NCI-H1105 (cell line): ENCODE measurements around the gene L3MBTL3.

Experiments used
- DNase-seq: peaks from one replicate; lab custom pipeline; 2025; lab: John Stamatoyannopoulos, UW

L3MBTL3 gene

DNA sequence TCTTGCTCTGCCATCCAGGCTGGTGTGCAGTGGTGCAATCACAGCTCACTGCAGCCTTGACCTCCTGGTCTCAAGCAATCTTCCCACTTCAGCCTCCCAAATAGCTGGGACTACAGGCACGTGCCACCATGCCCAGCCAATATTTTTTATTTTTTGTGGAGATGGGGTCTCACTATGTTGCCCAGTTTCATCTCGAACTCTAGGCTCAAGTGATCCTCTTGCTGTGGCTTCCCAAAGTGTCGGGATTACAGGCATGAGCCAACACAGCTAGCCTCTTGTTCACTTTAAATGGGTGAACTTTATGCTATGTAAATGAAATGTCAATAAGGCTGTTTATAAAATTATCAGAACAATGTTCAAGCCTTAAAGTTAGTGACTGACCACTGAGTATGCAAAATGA lies 167.3 kb downstream of the L3MBTL3 start:
- DNase-seq = no peak

DNA sequence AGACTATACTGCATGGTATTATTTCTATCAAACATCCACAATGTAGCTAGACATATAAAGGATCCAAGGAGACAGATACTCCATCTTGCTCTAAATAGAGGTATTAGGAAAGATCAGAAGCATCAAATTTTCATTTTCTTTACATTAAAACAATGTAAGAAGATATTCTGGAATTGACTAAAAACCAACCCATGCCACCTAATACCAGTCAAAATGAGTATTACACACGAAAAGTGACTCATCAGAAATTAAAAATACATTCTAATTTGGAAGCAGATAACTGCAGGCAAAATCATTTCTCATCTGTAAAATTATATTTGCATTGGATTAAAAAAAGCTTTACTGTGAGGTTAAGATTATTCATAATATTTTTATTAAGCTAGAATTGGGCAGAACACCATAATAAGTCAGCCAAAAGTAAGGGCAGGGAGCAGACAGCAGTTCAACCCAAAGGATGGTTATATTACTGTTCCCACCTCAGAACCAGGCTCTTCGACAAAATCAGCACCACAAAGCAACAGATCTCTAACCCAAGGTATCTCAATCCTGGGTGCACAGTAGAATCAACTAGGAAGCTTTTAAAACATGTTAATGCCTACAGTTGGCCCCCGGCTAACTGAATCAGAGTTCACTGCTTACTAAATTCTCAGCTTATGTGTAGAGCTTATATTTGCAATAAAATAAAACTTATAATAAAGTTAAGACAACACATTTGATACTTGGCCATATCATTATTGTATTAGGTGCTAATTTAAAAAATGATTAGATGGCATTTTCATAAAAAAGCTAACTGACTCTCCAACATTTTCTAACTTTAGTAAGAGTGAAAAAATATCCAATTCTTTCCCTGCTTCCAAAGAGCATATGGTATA lies 169.2 kb downstream of the L3MBTL3 start:
- DNase-seq = no peak

- DNase-seq = no peak
Measured at GRCh38 chr6:130188207-130188899, 170.0 kb downstream of the L3MBTL3 start.

GRCh38 chr6:130189531-130190397 lies 171.4 kb downstream of the L3MBTL3 start:
- no peak for DNase-seq
